Glutamatergic neuron (in vitro differentiated cells): ENCODE results near the gene TMEM176B. TPM values are rescaled to one million over a fixed set of nuclear protein-coding genes. Genes with fewer than 3 reads are reported as not detected.

Experiments
- DNase-seq: peaks from one replicate; pipeline ENCODE4 v3.0.0; 2022
- H3K27ac Mint-ChIP-seq: one replicate; pipeline ENCODE4 v1.8.0; 2020; ENCODE audit warnings: mild to moderate bottlenecking, mixed read lengths, inconsistent platforms; ENCODE audit not compliant: unreplicated experiment
- H3K27me3 Mint-ChIP-seq: one replicate; pipeline ENCODE4 v1.8.0; 2020; ENCODE audit warnings: mild to moderate bottlenecking, moderate library complexity, mixed read lengths, inconsistent platforms; ENCODE audit not compliant: unreplicated experiment
- H3K36me3 Mint-ChIP-seq: one replicate; pipeline ENCODE4 v1.8.0; 2020; ENCODE audit warnings: mild to moderate bottlenecking, mixed read lengths, inconsistent platforms; ENCODE audit not compliant: unreplicated experiment
- H3K4me1 Mint-ChIP-seq: one replicate; pipeline ENCODE4 v1.8.0; 2020; ENCODE audit warnings: mild to moderate bottlenecking, low read depth, mixed read lengths, inconsistent platforms; ENCODE audit not compliant: unreplicated experiment
- H3K4me3 Mint-ChIP-seq: one replicate; pipeline ENCODE4 v1.8.0; 2020; ENCODE audit warnings: mild to moderate bottlenecking, mixed read lengths, inconsistent platforms; ENCODE audit not compliant: unreplicated experiment
- H3K9me3 Mint-ChIP-seq: one replicate; pipeline ENCODE4 v1.8.0; 2020; ENCODE audit warnings: mild to moderate bottlenecking, moderate library complexity, mixed read lengths, inconsistent platforms; ENCODE audit not compliant: unreplicated experiment
- total RNA-seq: library from RNA; stranded (reverse); fragmentation: NEBNext Ultra II Directional; extraction: Animal tissue kit (Norgen Biotek cat#: 25700); gene quantifications from one replicate; pipeline ENCODE4 v1.2.1, GENCODE V29; 2021; ENCODE audit not compliant: unreplicated experiment
- TF ChIP-seq, protein P1 (sequence below): fragments of 200-600 bp; sonication (generic); IDR thresholded peaks from one replicate; pipeline ENCODE4 v1.5.0; 2021; ENCODE audit not compliant: partially characterized antibody, unreplicated experiment

The TMEM176B gene
- total RNA-seq, 1 donor from 2014 or later = 0.44 TPM

GRCh38 chr7:150823484-150824126 is 23.4 kb upstream of the TMEM176B start:
- TF ChIP-seq, protein P1, sequence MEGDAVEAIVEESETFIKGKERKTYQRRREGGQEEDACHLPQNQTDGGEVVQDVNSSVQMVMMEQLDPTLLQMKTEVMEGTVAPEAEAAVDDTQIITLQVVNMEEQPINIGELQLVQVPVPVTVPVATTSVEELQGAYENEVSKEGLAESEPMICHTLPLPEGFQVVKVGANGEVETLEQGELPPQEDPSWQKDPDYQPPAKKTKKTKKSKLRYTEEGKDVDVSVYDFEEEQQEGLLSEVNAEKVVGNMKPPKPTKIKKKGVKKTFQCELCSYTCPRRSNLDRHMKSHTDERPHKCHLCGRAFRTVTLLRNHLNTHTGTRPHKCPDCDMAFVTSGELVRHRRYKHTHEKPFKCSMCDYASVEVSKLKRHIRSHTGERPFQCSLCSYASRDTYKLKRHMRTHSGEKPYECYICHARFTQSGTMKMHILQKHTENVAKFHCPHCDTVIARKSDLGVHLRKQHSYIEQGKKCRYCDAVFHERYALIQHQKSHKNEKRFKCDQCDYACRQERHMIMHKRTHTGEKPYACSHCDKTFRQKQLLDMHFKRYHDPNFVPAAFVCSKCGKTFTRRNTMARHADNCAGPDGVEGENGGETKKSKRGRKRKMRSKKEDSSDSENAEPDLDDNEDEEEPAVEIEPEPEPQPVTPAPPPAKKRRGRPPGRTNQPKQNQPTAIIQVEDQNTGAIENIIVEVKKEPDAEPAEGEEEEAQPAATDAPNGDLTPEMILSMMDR = no peak
- no peaks in the 10 kb centered on the region for H3K4me1 Mint-ChIP-seq
- H3K36me3 Mint-ChIP-seq = no peaks in the 10 kb centered on the region
- no peak for DNase-seq
- H3K4me3 Mint-ChIP-seq = no peak overlapping the region
- H3K27me3 Mint-ChIP-seq = peaks cover 3% of the 10 kb centered on the region
- peaks cover 2% of the 10 kb centered on the region for H3K9me3 Mint-ChIP-seq
- no peak overlapping the region for H3K27ac Mint-ChIP-seq

- H3K4me1 Mint-ChIP-seq = no peaks in the 10 kb centered on the region
Observed at GRCh38 chr7:150823043-150823442, 22.9 kb upstream of the TMEM176B start.

GRCh38 chr7:150820578-150821198 is 20.5 kb upstream of the TMEM176B start:
- no peak overlapping the region for H3K27ac Mint-ChIP-seq
- H3K27me3 Mint-ChIP-seq = peaks cover 2% of the 10 kb centered on the region

More at GRCh38 chr7:150823043-150823442, 22.9 kb upstream of the TMEM176B start:
- H3K36me3 Mint-ChIP-seq = no peaks in the 10 kb centered on the region
- DNase-seq = no peak
- H3K27me3 Mint-ChIP-seq = peaks cover 3% of the 10 kb centered on the region
- no peak overlapping the region for H3K4me3 Mint-ChIP-seq
- TF ChIP-seq, protein P1 = no peak
- no peak overlapping the region for H3K27ac Mint-ChIP-seq
- H3K9me3 Mint-ChIP-seq = peaks cover 2% of the 10 kb centered on the region

DNA sequence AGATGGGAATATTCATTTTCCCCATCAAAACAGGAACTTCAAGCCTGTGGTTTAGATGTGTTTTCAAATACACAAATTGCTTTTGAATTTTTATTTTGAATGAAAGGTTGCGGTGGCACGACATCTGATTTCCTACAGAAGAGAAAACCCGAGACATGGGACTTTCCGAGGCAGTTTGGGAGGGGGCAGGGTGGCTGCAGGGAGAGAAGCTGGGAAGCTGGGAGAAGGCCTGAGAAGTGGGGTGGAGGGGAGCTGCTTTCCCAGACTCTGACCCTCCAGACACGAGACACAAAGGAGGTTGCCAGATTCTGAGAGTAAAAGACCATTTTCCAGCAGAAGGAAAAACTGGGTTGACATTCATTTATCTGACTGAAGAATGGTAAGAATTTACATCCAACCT is 20.0 kb upstream of the TMEM176B start:
- Mint-ChIP-seq H3K9me3 (peaks cover 3% of the 10 kb centered on the region), H3K27ac (no peak overlapping the region), H3K4me3 (no peak overlapping the region), H3K27me3 (peaks cover 2% of the 10 kb centered on the region), H3K36me3 (peaks cover 4% of the 10 kb centered on the region), H3K4me1 (no peaks in the 10 kb centered on the region)
- TF ChIP-seq, protein P1 = no peak
- DNase-seq = no peak

More at GRCh38 chr7:150820578-150821198, 20.5 kb upstream of the TMEM176B start:
- Mint-ChIP-seq H3K4me3 (no peak overlapping the region), H3K4me1 (no peaks in the 10 kb centered on the region), H3K36me3 (peaks cover 2% of the 10 kb centered on the region), H3K9me3 (peaks cover 3% of the 10 kb centered on the region)
- TF ChIP-seq, protein P1 = no peak
- DNase-seq = no peak

DNA sequence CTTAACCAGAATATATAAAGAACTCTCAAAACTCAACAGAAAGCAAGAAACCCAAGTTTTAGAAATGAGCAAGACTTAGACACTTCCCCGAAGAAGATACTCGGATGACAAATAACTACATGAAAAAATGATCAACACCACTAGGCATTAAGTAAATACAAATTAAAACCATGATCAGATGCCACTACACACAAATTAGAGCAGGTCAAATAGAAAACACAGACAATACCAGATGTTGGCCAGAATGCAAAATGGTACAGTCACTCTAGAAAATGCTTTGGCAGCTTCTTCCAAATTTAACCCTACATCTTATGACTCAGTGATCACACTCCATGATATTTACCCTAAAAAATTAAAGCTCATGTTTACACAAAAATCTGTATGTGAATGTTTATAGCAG is 18.8 kb upstream of the TMEM176B start:
- TF ChIP-seq, protein P1 = no peak
- H3K4me1 Mint-ChIP-seq = no peaks in the 10 kb centered on the region
- peaks cover 4% of the 10 kb centered on the region for H3K36me3 Mint-ChIP-seq
- H3K27me3 Mint-ChIP-seq = peaks cover 2% of the 10 kb centered on the region
- DNase-seq = no peak
- H3K9me3 Mint-ChIP-seq = peaks cover 5% of the 10 kb centered on the region
- H3K4me3 Mint-ChIP-seq = no peak overlapping the region
- no peak overlapping the region for H3K27ac Mint-ChIP-seq
